Fibroblast of pulmonary artery (primary cell): ENCODE measurements around the gene NKX6-2.

ENCODE experiments used
- DNase-seq: peaks from one replicate; pipeline ENCODE4 v3.0.0-alpha.2; 2010; ENCODE audit warnings: low read depth
- H3K4me3 ChIP-seq: replicated peaks from 2 replicates; pipeline ENCODE4 v1.5.1; 2011; ENCODE audit warnings: low read depth, mild to moderate bottlenecking, control low read depth, low read length, moderate library complexity
- CTCF ChIP-seq: IDR thresholded peaks from 2 replicates; pipeline ENCODE4 v1.5.1; 2011; ENCODE audit warnings: mild to moderate bottlenecking, control low read depth, low read length, inconsistent platforms; ENCODE audit errors: missing control alignments

The NKX6-2 gene

GRCh38 chr10:132752961-132753360 lies 33.0 kb downstream of the NKX6-2 start:
- no peak for TF ChIP-seq CTCF
- DNase-seq = no peak
- no peak overlapping the region for H3K4me3 ChIP-seq

- no peak for TF ChIP-seq CTCF
- no peak overlapping the region for H3K4me3 ChIP-seq
- DNase-seq = no peak
These were observed 33.6 kb downstream of the NKX6-2 start for GRCh38 chr10:132752378-132752777.

GRCh38 chr10:132750936-132751335 lies 35.0 kb downstream of the NKX6-2 start:
- no peak for DNase-seq
- no peak overlapping the region for H3K4me3 ChIP-seq
- no peak for TF ChIP-seq CTCF

GRCh38 chr10:132749371-132749795 lies 36.6 kb downstream of the NKX6-2 start:
- H3K4me3 ChIP-seq = no peak overlapping the region
- no peak for DNase-seq
- TF ChIP-seq CTCF = no peak

GRCh38 chr10:132748545-132749370 lies 37.2 kb downstream of the NKX6-2 start:
- no peak for TF ChIP-seq CTCF
- H3K4me3 ChIP-seq = no peak overlapping the region
- DNase-seq = no peak

GRCh38 chr10:132748135-132748534 lies 37.8 kb downstream of the NKX6-2 start:
- no peak for DNase-seq
- TF ChIP-seq CTCF = no peak
- H3K4me3 ChIP-seq = no peak overlapping the region
